GM23338 (cell line): Measurements from ENCODE around the gene RNU5B-1. TPM values are rescaled to one million over a fixed set of nuclear protein-coding genes. Genes with fewer than 3 reads are reported as not detected.

ENCODE experiments used
- ATAC-seq: fragments of 200-7000 bp; cut with Tn5 transposase; 3 replicates; pipeline ENCODE4 v1.9.1; 2020
- DNase-seq: peaks from one replicate; pipeline ENCODE4 v3.0.0-alpha.2; 2015; ENCODE audit warnings: low spot score
- H2AFZ ChIP-seq: fragments of 200-600 bp; sonication (generic); 2 replicates; pipeline ENCODE4 v1.8.0; 2016; ENCODE audit warnings: antibody characterized with exemption, mild to moderate bottlenecking, moderate library complexity
- H3F3A ChIP-seq: fragments of 200-600 bp; sonication (generic); replicated peaks from 2 replicates; pipeline ENCODE4 v1.8.0; 2017; ENCODE audit warnings: antibody characterized with exemption, mixed run types, low read depth
- H3K27ac ChIP-seq: fragments of 200-600 bp; sonication (generic); 2 replicates; pipeline ENCODE4 v1.6.1; 2016; ENCODE audit warnings: low read depth
- H3K27me3 ChIP-seq: fragments of 200-600 bp; sonication (generic); 2 replicates; pipeline ENCODE4 v1.8.0; 2016; ENCODE audit warnings: mild to moderate bottlenecking, mixed run types, moderate library complexity; ENCODE audit not compliant: insufficient read depth
- H3K36me3 ChIP-seq: fragments of 200-600 bp; sonication (generic); 2 replicates; pipeline ENCODE4 v1.8.0; 2016; ENCODE audit warnings: mild to moderate bottlenecking; ENCODE audit not compliant: insufficient read depth
- H3K4me1 ChIP-seq: fragments of 200-600 bp; sonication (generic); 2 replicates; pipeline ENCODE4 v1.8.0; 2016; ENCODE audit warnings: mild to moderate bottlenecking, moderate library complexity; ENCODE audit not compliant: insufficient read depth
- H3K4me2 ChIP-seq: fragments of 200-600 bp; sonication (generic); 2 replicates; pipeline ENCODE4 v1.7.1; 2017; ENCODE audit warnings: mixed run types
- H3K4me3 ChIP-seq: fragments of 200-600 bp; sonication (generic); 2 replicates; pipeline ENCODE4 v1.6.1; 2016; ENCODE audit warnings: mixed run types
- H3K79me2 ChIP-seq: fragments of 200-600 bp; sonication (generic); replicated peaks from 2 replicates; pipeline ENCODE4 v1.8.0; 2017; ENCODE audit warnings: mild to moderate bottlenecking; ENCODE audit not compliant: insufficient read depth
- H3K9me2 ChIP-seq: fragments of 200-600 bp; sonication (generic); 2 replicates; pipeline ENCODE4 v1.8.0; 2017; ENCODE audit not compliant: insufficient read depth
- H4K20me1 ChIP-seq: fragments of 200-600 bp; sonication (generic); replicated peaks from 2 replicates; pipeline ENCODE4 v1.8.0; 2017; ENCODE audit warnings: mild to moderate bottlenecking; ENCODE audit not compliant: insufficient read depth
- H3K27ac Mint-ChIP-seq: 2 replicates; pipeline ENCODE4 v1.8.0; 2020; ENCODE audit warnings: inconsistent platforms, mild to moderate bottlenecking, moderate library complexity, mixed read lengths
- H3K27me3 Mint-ChIP-seq: 3 replicates; pipeline ENCODE4 v1.8.0; 2022; ENCODE audit warnings: low read depth, mild to moderate bottlenecking, moderate library complexity, mixed read lengths, inconsistent platforms; ENCODE audit not compliant: insufficient read depth, poor library complexity
- H3K36me3 Mint-ChIP-seq: 3 replicates; pipeline ENCODE4 v1.8.0; 2021; ENCODE audit warnings: low read depth, mild to moderate bottlenecking, inconsistent platforms, moderate library complexity, mixed read lengths
- H3K4me1 Mint-ChIP-seq: 3 replicates; pipeline ENCODE4 v1.8.0; 2020; ENCODE audit warnings: mild to moderate bottlenecking, inconsistent platforms, mixed read lengths
- H3K4me3 Mint-ChIP-seq: 3 replicates; pipeline ENCODE4 v1.8.0; 2021; ENCODE audit warnings: moderate library complexity, mild to moderate bottlenecking, inconsistent platforms, mixed read lengths
- H3K9me3 Mint-ChIP-seq: 3 replicates; pipeline ENCODE4 v1.8.0; 2020; ENCODE audit warnings: moderate library complexity, mild to moderate bottlenecking, inconsistent platforms, mixed read lengths
- CREB1 ChIP-seq: fragments of 250-450 bp; sonication (Bioruptor Pico); IDR thresholded peaks from 2 replicates; pipeline ENCODE4 v1.5.0; 2020; ENCODE audit warnings: low read depth, mild to moderate bottlenecking, moderate library complexity
- EZH2 ChIP-seq: fragments of 200-600 bp; sonication (generic); IDR thresholded peaks from one replicate; pipeline ENCODE4 v1.8.0; 2017; ENCODE audit warnings: antibody characterized with exemption, mild to moderate bottlenecking, low read depth; ENCODE audit not compliant: unreplicated experiment
- EZH2phosphoT487 ChIP-seq: fragments of 200-600 bp; sonication (generic); IDR thresholded peaks from one replicate; pipeline ENCODE4 v1.8.1; 2018; ENCODE audit warnings: antibody characterized with exemption; ENCODE audit not compliant: unreplicated experiment
- JUNB ChIP-seq: IDR thresholded peaks from one replicate; pipeline ENCODE4 v1.6.1; 2016; ENCODE audit warnings: antibody characterized with exemption; ENCODE audit not compliant: unreplicated experiment
- NANOG ChIP-seq: IDR thresholded peaks from 2 replicates; pipeline ENCODE4 v1.6.1; 2016; ENCODE audit warnings: antibody characterized with exemption, borderline replicate concordance
- STAT1 ChIP-seq: IDR thresholded peaks from one replicate; pipeline ENCODE4 v1.6.1; 2016; ENCODE audit warnings: antibody characterized with exemption; ENCODE audit not compliant: unreplicated experiment
- ZNF114 ChIP-seq: fragments of 250-450 bp; sonication (Bioruptor Pico); IDR thresholded peaks from 2 replicates; pipeline ENCODE4 v1.5.0; 2020; ENCODE audit warnings: mild to moderate bottlenecking, moderate library complexity
- ZNF331 ChIP-seq: fragments of 250-450 bp; sonication (Bioruptor Pico); IDR thresholded peaks from 2 replicates; pipeline ENCODE4 v1.5.0; 2020; ENCODE audit warnings: low read depth, mild to moderate bottlenecking, moderate library complexity
- polyA plus RNA-seq: library from polyadenylated mRNA; unstranded; fragments of >200 nt; fragmentation: Nextera tagmentation; extraction: Ambion mirVana; gene quantifications from 2 replicates; pipeline ENCODE4 v1.2.1, GENCODE V29; 2016
- total RNA-seq: library from RNA; depleted of rRNA; stranded (reverse); fragments of >200 nt; shearing (Covaris generic); gene quantifications from 2 replicates; pipeline ENCODE4 v1.2.3, GENCODE V29; 2014
- TF ChIP-seq, protein P1 (sequence below): IDR thresholded peaks from one replicate; pipeline ENCODE4 v1.6.1; 2018; ENCODE audit warnings: antibody characterized with exemption; ENCODE audit not compliant: unreplicated experiment
- TF ChIP-seq, protein P2 (sequence below): IDR thresholded peaks from 2 replicates; pipeline ENCODE4 v1.6.1; 2016; ENCODE audit warnings: antibody characterized with exemption
- TF ChIP-seq, protein P3 (sequence below): fragments of 250-450 bp; sonication (Bioruptor Pico); IDR thresholded peaks from 2 replicates; pipeline ENCODE4 v1.5.0; 2020; ENCODE audit warnings: mild to moderate bottlenecking, moderate library complexity
- TF ChIP-seq, protein P4 (sequence below), 2 experiments: fragments of 200-600 bp in 1 of 2; sonication (generic) in 1 of 2; conservative IDR thresholded peaks; 2 replicates each; pipeline versions ENCODE4 v1.5.1 to v1.6.1; 2016 to 2017; ENCODE audit warnings: antibody characterized with exemption in 2 of 2, low read depth in 2 of 2, mild to moderate bottlenecking in 2 of 2, moderate library complexity in 1 of 2

RNU5B-1 gene
- total and polyA plus RNA-seq, 2 experiments from 2014 or later, result not detected

DNA sequence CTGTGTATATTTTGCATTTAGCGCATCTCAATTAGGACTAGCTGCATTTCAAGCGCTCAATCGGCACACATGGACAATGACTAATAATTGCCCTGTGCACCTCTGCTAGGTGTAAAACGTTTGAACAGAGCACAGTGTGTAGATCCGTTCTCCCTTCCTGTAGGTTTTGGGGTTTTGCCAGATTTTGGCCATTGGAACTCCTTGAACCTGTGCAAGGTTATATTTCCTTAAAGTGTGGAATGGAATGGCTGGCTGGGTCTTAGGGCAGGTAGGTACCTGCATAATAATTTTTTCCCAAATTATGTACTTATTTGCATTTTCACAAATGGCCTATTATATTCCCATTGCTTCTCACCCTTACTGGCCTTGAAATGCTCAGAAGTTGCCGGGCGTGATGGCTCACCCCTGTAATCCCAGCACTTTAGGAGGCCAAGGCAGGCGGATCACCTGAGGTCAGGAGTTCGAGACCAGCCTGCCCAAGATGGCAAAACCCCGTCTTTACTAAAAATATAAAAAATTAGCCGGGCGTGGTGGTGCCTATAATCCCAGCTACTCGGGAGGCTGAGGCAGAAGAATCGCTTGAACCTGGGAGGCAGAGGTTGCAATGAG lies 777 bp downstream of the RNU5B-1 start (continued):
- TF ChIP-seq, protein P1, sequence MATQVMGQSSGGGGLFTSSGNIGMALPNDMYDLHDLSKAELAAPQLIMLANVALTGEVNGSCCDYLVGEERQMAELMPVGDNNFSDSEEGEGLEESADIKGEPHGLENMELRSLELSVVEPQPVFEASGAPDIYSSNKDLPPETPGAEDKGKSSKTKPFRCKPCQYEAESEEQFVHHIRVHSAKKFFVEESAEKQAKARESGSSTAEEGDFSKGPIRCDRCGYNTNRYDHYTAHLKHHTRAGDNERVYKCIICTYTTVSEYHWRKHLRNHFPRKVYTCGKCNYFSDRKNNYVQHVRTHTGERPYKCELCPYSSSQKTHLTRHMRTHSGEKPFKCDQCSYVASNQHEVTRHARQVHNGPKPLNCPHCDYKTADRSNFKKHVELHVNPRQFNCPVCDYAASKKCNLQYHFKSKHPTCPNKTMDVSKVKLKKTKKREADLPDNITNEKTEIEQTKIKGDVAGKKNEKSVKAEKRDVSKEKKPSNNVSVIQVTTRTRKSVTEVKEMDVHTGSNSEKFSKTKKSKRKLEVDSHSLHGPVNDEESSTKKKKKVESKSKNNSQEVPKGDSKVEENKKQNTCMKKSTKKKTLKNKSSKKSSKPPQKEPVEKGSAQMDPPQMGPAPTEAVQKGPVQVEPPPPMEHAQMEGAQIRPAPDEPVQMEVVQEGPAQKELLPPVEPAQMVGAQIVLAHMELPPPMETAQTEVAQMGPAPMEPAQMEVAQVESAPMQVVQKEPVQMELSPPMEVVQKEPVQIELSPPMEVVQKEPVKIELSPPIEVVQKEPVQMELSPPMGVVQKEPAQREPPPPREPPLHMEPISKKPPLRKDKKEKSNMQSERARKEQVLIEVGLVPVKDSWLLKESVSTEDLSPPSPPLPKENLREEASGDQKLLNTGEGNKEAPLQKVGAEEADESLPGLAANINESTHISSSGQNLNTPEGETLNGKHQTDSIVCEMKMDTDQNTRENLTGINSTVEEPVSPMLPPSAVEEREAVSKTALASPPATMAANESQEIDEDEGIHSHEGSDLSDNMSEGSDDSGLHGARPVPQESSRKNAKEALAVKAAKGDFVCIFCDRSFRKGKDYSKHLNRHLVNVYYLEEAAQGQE, result no peak
- TF ChIP-seq ZNF331 (no peak), JUNB (no peak), EZH2phosphoT487 (no peak)

DNA sequence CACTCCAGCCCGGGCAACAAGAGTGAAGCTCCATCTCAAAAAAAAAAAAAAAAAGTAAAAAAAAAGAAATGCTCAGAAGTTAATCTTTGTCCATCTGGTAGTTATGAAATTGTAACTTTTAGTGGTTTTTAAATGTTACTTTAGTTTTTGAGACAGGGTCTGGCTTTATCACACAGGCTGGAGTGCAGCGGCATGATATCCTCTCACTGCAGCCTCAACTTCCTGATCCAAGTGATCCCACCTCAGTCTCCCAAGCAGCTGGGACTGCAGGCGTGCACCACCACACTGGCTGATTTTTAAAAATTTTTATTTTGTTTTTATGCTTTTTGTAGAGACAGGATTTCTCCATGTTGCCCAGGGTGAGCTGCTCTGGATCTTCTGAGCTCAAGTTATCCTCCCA lies 1.3 kb downstream of the RNU5B-1 start:
- Histone ChIP-seq H3K27ac (no peak overlapping the region), H3K36me3 (no peaks in the 10 kb centered on the region), H3K9me2 (no peaks in the 10 kb centered on the region), H2AFZ (no peak overlapping the region), H3K4me3 (no peak overlapping the region), H4K20me1 (no peaks in the 10 kb centered on the region), H3K27me3 (no peaks in the 10 kb centered on the region), H3K4me2 (no peak overlapping the region), H3K79me2 (no peaks in the 10 kb centered on the region), H3F3A (no peaks in the 10 kb centered on the region; the same call in 1 of the 2 replicates), H3K4me1 (0 out of 2 replicates have a peak, but pooled peaks cover 5% of the 10 kb centered on the region)
- Mint-ChIP-seq H3K9me3 (peaks cover 5% of the 10 kb centered on the region; the same call in 2 of the 3 replicates), H3K4me1 (peaks cover 13% of the 10 kb centered on the region), H3K4me3 (no peak overlapping the region), H3K27ac (no peak overlapping the region), H3K27me3 (peaks cover 32% of the 10 kb centered on the region), H3K36me3 (no peaks in the 10 kb centered on the region)
- ATAC-seq (no peak), DNase-seq (no peak)
- TF ChIP-seq STAT1 (no peak), CREB1 (CRISPR knock-in tag) (no peak), NANOG (no peak), EZH2phosphoT487 (no peak), JUNB (no peak), ZNF114 (CRISPR knock-in tag) (no peak), ZNF331 (no peak), EZH2 (no peak)
- TF ChIP-seq, protein P2, sequence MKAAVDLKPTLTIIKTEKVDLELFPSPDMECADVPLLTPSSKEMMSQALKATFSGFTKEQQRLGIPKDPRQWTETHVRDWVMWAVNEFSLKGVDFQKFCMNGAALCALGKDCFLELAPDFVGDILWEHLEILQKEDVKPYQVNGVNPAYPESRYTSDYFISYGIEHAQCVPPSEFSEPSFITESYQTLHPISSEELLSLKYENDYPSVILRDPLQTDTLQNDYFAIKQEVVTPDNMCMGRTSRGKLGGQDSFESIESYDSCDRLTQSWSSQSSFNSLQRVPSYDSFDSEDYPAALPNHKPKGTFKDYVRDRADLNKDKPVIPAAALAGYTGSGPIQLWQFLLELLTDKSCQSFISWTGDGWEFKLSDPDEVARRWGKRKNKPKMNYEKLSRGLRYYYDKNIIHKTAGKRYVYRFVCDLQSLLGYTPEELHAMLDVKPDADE, result no peak
- TF ChIP-seq, protein P3, sequence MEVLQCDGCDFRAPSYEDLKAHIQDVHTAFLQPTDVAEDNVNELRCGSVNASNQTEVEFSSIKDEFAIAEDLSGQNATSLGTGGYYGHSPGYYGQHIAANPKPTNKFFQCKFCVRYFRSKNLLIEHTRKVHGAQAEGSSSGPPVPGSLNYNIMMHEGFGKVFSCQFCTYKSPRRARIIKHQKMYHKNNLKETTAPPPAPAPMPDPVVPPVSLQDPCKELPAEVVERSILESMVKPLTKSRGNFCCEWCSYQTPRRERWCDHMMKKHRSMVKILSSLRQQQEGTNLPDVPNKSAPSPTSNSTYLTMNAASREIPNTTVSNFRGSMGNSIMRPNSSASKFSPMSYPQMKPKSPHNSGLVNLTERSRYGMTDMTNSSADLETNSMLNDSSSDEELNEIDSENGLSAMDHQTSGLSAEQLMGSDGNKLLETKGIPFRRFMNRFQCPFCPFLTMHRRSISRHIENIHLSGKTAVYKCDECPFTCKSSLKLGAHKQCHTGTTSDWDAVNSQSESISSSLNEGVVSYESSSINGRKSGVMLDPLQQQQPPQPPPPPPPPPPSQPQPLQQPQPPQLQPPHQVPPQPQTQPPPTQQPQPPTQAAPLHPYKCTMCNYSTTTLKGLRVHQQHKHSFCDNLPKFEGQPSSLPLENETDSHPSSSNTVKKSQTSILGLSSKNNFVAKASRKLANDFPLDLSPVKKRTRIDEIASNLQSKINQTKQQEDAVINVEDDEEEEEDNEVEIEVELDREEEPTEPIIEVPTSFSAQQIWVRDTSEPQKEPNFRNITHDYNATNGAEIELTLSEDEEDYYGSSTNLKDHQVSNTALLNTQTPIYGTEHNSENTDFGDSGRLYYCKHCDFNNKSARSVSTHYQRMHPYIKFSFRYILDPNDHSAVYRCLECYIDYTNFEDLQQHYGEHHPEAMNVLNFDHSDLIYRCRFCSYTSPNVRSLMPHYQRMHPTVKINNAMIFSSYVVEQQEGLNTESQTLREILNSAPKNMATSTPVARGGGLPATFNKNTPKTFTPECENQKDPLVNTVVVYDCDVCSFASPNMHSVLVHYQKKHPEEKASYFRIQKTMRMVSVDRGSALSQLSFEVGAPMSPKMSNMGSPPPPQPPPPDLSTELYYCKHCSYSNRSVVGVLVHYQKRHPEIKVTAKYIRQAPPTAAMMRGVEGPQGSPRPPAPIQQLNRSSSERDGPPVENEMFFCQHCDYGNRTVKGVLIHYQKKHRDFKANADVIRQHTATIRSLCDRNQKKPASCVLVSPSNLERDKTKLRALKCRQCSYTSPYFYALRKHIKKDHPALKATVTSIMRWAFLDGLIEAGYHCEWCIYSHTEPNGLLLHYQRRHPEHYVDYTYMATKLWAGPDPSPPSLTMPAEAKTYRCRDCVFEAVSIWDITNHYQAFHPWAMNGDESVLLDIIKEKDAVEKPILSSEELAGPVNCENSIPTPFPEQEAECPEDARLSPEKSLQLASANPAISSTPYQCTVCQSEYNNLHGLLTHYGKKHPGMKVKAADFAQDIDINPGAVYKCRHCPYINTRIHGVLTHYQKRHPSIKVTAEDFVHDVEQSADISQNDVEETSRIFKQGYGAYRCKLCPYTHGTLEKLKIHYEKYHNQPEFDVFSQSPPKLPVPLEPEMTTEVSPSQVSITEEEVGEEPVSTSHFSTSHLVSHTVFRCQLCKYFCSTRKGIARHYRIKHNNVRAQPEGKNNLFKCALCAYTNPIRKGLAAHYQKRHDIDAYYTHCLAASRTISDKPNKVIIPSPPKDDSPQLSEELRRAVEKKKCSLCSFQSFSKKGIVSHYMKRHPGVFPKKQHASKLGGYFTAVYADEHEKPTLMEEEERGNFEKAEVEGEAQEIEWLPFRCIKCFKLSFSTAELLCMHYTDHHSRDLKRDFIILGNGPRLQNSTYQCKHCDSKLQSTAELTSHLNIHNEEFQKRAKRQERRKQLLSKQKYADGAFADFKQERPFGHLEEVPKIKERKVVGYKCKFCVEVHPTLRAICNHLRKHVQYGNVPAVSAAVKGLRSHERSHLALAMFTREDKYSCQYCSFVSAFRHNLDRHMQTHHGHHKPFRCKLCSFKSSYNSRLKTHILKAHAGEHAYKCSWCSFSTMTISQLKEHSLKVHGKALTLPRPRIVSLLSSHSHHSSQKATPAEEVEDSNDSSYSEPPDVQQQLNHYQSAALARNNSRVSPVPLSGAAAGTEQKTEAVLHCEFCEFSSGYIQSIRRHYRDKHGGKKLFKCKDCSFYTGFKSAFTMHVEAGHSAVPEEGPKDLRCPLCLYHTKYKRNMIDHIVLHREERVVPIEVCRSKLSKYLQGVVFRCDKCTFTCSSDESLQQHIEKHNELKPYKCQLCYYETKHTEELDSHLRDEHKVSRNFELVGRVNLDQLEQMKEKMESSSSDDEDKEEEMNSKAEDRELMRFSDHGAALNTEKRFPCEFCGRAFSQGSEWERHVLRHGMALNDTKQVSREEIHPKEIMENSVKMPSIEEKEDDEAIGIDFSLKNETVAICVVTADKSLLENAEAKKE (CRISPR knock-in tag), result no peak
- TF ChIP-seq, protein P4, sequence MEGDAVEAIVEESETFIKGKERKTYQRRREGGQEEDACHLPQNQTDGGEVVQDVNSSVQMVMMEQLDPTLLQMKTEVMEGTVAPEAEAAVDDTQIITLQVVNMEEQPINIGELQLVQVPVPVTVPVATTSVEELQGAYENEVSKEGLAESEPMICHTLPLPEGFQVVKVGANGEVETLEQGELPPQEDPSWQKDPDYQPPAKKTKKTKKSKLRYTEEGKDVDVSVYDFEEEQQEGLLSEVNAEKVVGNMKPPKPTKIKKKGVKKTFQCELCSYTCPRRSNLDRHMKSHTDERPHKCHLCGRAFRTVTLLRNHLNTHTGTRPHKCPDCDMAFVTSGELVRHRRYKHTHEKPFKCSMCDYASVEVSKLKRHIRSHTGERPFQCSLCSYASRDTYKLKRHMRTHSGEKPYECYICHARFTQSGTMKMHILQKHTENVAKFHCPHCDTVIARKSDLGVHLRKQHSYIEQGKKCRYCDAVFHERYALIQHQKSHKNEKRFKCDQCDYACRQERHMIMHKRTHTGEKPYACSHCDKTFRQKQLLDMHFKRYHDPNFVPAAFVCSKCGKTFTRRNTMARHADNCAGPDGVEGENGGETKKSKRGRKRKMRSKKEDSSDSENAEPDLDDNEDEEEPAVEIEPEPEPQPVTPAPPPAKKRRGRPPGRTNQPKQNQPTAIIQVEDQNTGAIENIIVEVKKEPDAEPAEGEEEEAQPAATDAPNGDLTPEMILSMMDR (conservative IDR thresholded peaks at IDR 0.05; ENCODE audit: low read depth in 2 of 2), result no peak
